Left ventricle myocardium inferior (tissue), 1 donor: Measurements from ENCODE around the gene MPDU1. TPM values are rescaled to one million over a fixed set of nuclear protein-coding genes. Genes with fewer than 3 reads are reported as not detected.
"Not testable (repeated sequence)": the region's sequence is repeated elsewhere in the genome, so short reads cannot be mapped to it uniquely, and the experiment has no call there.

Experiments used
- DNase-seq: peaks from one replicate; pipeline ENCODE4 v3.0.0-alpha.2; 2020
- H3K27ac ChIP-seq: fragments of 200-600 bp; replicated peaks from 2 replicates; pipeline ENCODE4 v1.8.0; 2021
- H3K27me3 ChIP-seq: fragments of 200-600 bp; 2 replicates; pipeline ENCODE4 v1.8.0; 2021; ENCODE audit warnings: low read depth
- H3K36me3 ChIP-seq: fragments of 200-600 bp; 2 replicates; pipeline ENCODE4 v1.8.0; 2021
- H3K4me1 ChIP-seq: fragments of 200-600 bp; 2 replicates; pipeline ENCODE4 v1.8.0; 2021
- H3K4me3 ChIP-seq: fragments of 200-600 bp; 2 replicates; pipeline ENCODE4 v1.8.0; 2021; ENCODE audit warnings: mild to moderate bottlenecking, moderate library complexity
- H3K9me3 ChIP-seq: fragments of 200-600 bp; replicated peaks from 2 replicates; pipeline ENCODE4 v1.8.0; 2021
- CTCF ChIP-seq: fragments of 200-600 bp; IDR thresholded peaks from 2 replicates; pipeline ENCODE4 v1.8.0; 2021; ENCODE audit warnings: antibody characterized with exemption, mild to moderate bottlenecking, borderline replicate concordance
- intact Hi-C: fragments of 100-400 bp; cut with micrococcal nuclease; formaldehyde crosslinking; loops from one replicate; pipeline ENCODE4 v1.11.0; 2022
- total RNA-seq: library from RNA; stranded (reverse); fragmentation: NEBNext Ultra II Directional; extraction: Animal tissue kit (Norgen Biotek cat#: 25700); gene quantifications from one replicate; pipeline ENCODE4 v1.2.1, GENCODE V29; 2021
- donor health status: DM: no; HTN: yes; CAD: no; lungs with severe emphysema.

Gene MPDU1
- total RNA-seq, 1 donor from 2014 or later, result 24.9 TPM

DNA sequence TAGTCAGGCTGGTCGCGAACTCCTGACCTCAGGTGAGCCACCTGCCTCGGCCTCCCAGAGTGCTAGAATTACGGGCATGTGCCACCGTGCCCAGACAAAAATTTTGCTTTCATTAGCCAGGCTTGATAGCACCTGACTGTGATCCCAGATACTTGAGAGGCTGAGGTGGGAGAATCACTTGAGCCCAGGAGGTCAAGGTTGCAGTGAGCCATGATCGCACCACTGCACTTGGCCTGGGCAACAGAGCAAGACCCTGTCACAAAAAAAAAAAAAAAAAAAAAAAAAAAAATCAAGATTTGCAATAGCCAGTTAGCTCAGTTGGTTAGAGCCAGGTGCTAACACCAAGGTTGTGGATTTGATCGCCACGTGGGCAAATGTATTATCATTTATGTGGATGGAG, 37.2 kb downstream of the MPDU1 start:
- H3K36me3 ChIP-seq, result peaks cover 4% of the 10 kb centered on the region
- no peaks in the 10 kb centered on the region for H3K27me3 ChIP-seq
- H3K4me3 ChIP-seq, result no peak overlapping the region
- intact Hi-C loops, result no loop called here
- no peak overlapping the region for H3K27ac ChIP-seq
- no peak for DNase-seq
- H3K9me3 ChIP-seq, result no peaks in the 10 kb centered on the region
- TF ChIP-seq CTCF, result no peak
- H3K4me1 ChIP-seq, result no peaks in the 10 kb centered on the region

- no peak for TF ChIP-seq CTCF
- H3K27me3 ChIP-seq, result no peaks in the 10 kb centered on the region
- no peak overlapping the region for H3K27ac ChIP-seq
- intact Hi-C loops, result no loop called here
- no peaks in the 10 kb centered on the region for H3K9me3 ChIP-seq
- H3K36me3 ChIP-seq, result peaks cover 9% of the 10 kb centered on the region
- DNase-seq, result no peak
- H3K4me1 ChIP-seq, result peaks cover 20% of the 10 kb centered on the region
- no peak overlapping the region for H3K4me3 ChIP-seq
Observed at GRCh38 chr17:7623661-7624060, 40.0 kb downstream of the MPDU1 start.

DNA sequence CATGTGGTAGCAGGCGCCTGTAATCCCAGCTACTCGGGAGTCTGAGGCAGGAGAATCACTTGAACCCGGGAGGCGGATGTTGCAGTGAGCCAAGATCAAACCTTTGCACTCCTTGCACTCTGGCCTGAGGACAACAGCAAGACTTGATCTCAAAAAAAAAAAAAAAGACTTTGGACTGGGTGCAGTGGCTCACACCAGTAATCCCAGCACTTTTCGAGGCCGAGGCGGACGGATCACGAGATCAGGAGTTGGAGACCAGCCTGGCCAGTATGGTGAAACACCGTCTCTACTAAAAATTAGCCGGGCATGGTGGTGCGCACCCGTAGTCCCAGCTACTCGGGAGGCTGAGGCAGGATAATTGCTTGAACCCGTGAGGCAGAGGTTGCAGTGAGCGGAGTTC, 42.1 kb downstream of the MPDU1 start:
- intact Hi-C loops, DNase-seq, H3K27ac ChIP-seq, H3K36me3 ChIP-seq, H3K4me3 ChIP-seq, H3K9me3 ChIP-seq, H3K27me3 ChIP-seq: not testable (repeated sequence)
- H3K4me1 ChIP-seq, result peaks cover 20% of the 10 kb centered on the region

DNA sequence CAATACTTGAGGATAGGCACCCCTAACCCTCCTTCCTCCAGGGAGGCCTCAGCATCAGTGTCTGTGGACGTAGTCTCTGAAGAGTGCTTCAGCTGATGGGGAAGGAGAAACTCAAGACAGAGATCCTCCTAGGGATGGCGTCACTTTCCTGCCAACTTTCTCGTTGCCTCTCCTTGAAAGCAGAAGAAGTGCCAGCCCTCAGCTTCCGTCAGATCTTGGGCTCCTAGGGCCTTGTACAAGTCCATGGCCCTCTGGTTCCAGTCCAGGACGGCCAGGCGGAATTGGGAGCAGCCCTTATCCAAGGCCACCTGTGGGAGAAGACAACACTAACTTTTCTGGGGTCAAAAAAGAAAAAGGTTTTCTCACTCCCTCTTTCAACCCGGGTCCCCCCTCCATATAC, 42.7 kb downstream of the MPDU1 start:
- peaks cover 23% of the 10 kb centered on the region for H3K4me1 ChIP-seq
- intact Hi-C loops, result no loop called here
- peak overlapping the region; percentile 92 for H3K27ac ChIP-seq
- TF ChIP-seq CTCF, result no peak
- no peak for DNase-seq
- peaks cover 9% of the 10 kb centered on the region for H3K36me3 ChIP-seq
- no peaks in the 10 kb centered on the region for H3K9me3 ChIP-seq
- peak overlapping the region; percentile 82 for H3K4me3 ChIP-seq
- no peaks in the 10 kb centered on the region for H3K27me3 ChIP-seq

DNA sequence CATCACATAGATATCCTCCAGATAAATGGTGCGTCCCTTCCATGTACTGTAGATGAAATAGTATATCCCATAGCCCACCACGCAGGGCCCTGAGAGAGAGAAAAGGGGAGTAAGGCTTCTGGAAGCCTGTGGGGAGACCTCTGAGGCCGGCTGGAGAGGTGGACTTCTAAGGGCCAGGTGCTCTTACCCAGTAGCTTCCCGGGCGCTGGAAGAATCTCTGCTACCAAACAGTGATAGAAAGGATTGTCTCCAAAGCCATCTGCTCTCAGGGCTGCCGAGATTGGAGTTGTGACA, 43.3 kb downstream of the MPDU1 start:
- Histone ChIP-seq H3K36me3 (peaks cover 9% of the 10 kb centered on the region), H3K9me3 (no peaks in the 10 kb centered on the region), H3K4me3 (peak overlapping the region; percentile 82), H3K27me3 (no peaks in the 10 kb centered on the region), H3K4me1 (peaks cover 27% of the 10 kb centered on the region), H3K27ac (peak overlapping the region; percentile 92)
- DNase-seq, result no peak
- no peak for TF ChIP-seq CTCF
- intact Hi-C loops, result no loop called here

- TF ChIP-seq CTCF, result no peak
- Histone ChIP-seq H3K4me1 (peaks cover 27% of the 10 kb centered on the region), H3K36me3 (peaks cover 9% of the 10 kb centered on the region), H3K27me3 (no peaks in the 10 kb centered on the region), H3K9me3 (no peaks in the 10 kb centered on the region), H3K27ac (peak within 1 kb of the TSS; percentile 92), H3K4me3 (peak within 1 kb of the TSS; percentile 82)
- intact Hi-C loops, result no loop called here
- DNase-seq, result peak; percentile 96
Observed at GRCh38 chr17:7627250-7628121, 43.8 kb downstream of the MPDU1 start, which contains the start of gene SAT2. SAT2 (minus strand) TSS chr17:7627821; CDS start chr17:7627635, 186 bp downstream.
